MM.1S (cell line): ENCODE measurements around the gene TUNAR.

Experiments
- DNase-seq: peaks from one replicate; pipeline ENCODE4 v3.0.0-alpha.2; 2015
- H2AFZ ChIP-seq: fragments of 300-600 bp; sonication (generic); 2 replicates; pipeline ENCODE4 v1.6.0; 2016; ENCODE audit warnings: antibody characterized with exemption, low read length
- H3F3A ChIP-seq: fragments of 300-600 bp; sonication (generic); 2 replicates; pipeline ENCODE4 v1.6.1; 2016; ENCODE audit warnings: mild to moderate bottlenecking, antibody characterized with exemption, low read length, moderate library complexity, mixed read lengths; ENCODE audit not compliant: insufficient read depth
- H3K27ac ChIP-seq: fragments of 300-600 bp; sonication (generic); 2 replicates; pipeline ENCODE4 v1.5.1; 2016; ENCODE audit warnings: mild to moderate bottlenecking, low read length
- H3K27me3 ChIP-seq: fragments of 300-600 bp; sonication (generic); replicated peaks from 2 replicates; pipeline ENCODE4 v1.6.0; 2016; ENCODE audit warnings: low read length; ENCODE audit not compliant: insufficient read depth
- H3K36me3 ChIP-seq: fragments of 300-600 bp; sonication (generic); replicated peaks from 2 replicates; pipeline ENCODE4 v1.6.1; 2016; ENCODE audit warnings: mild to moderate bottlenecking, low read length, mixed read lengths; ENCODE audit not compliant: insufficient read depth
- H3K4me1 ChIP-seq: fragments of 300-600 bp; sonication (generic); 2 replicates; pipeline ENCODE4 v1.6.1; 2016; ENCODE audit warnings: low read length, mixed read lengths
- H3K4me2 ChIP-seq: fragments of 300-600 bp; sonication (generic); 2 replicates; pipeline ENCODE4 v1.6.0; 2016; ENCODE audit warnings: low read depth, low read length
- H3K4me3 ChIP-seq: fragments of 300-600 bp; sonication (generic); 2 replicates; pipeline ENCODE4 v1.5.1; 2016; ENCODE audit warnings: low read length, mixed read lengths
- H3K79me2 ChIP-seq: fragments of 300-600 bp; sonication (generic); 2 replicates; pipeline ENCODE4 v1.6.1; 2016; ENCODE audit warnings: mixed run types, low read length, mixed read lengths
- H3K9ac ChIP-seq: fragments of 300-600 bp; sonication (generic); 2 replicates; pipeline ENCODE4 v1.6.1; 2016; ENCODE audit warnings: low read length, mixed read lengths
- H3K9me2 ChIP-seq: fragments of 300-600 bp; sonication (generic); replicated peaks from 2 replicates; pipeline ENCODE4 v1.6.1; 2016; ENCODE audit warnings: mild to moderate bottlenecking, low read length, mixed read lengths; ENCODE audit not compliant: insufficient read depth
- H3K9me3 ChIP-seq: fragments of 300-600 bp; sonication (generic); replicated peaks from 2 replicates; pipeline ENCODE4 v1.6.1; 2016; ENCODE audit warnings: mild to moderate bottlenecking, low read length, mixed read lengths; ENCODE audit not compliant: insufficient read depth
- H4K20me1 ChIP-seq: fragments of 300-600 bp; sonication (generic); 2 replicates; pipeline ENCODE4 v1.6.1; 2016; ENCODE audit warnings: mild to moderate bottlenecking, low read length, moderate library complexity, mixed read lengths; ENCODE audit not compliant: insufficient read depth
- EZH2 ChIP-seq: fragments of 300-600 bp; sonication (generic); optimal IDR thresholded peaks from 2 replicates; pipeline ENCODE3; 2017; ENCODE audit warnings: low read depth, mild to moderate bottlenecking, antibody characterized with exemption, low read length, mixed read lengths
- EZH2phosphoT487 ChIP-seq: fragments of 300-600 bp; sonication (generic); IDR thresholded peaks from 2 replicates; pipeline ENCODE4 v1.6.1; 2018; ENCODE audit warnings: antibody characterized with exemption, low read length
- TF ChIP-seq, protein P1 (sequence below): fragments of 300-600 bp; sonication (generic); IDR thresholded peaks from 2 replicates; pipeline ENCODE4 v1.5.1; 2016; ENCODE audit warnings: antibody characterized with exemption, low read length, mixed read lengths

Gene TUNAR

GRCh38 chr14:95958105-95958504, 81.5 kb downstream of the TUNAR start:
- Histone ChIP-seq H3K9me3 (no peaks in the 10 kb centered on the region), H3K9me2 (no peaks in the 10 kb centered on the region), H2AFZ (no peak overlapping the region), H3K27me3 (no peaks in the 10 kb centered on the region), H3K4me1 (no peaks in the 10 kb centered on the region), H3K9ac (no peak overlapping the region), H4K20me1 (no peaks in the 10 kb centered on the region), H3F3A (no peaks in the 10 kb centered on the region), H3K4me3 (no peak overlapping the region), H3K79me2 (no peaks in the 10 kb centered on the region), H3K4me2 (no peak overlapping the region), H3K27ac (no peak overlapping the region), H3K36me3 (no peaks in the 10 kb centered on the region)
- TF ChIP-seq, protein P1, sequence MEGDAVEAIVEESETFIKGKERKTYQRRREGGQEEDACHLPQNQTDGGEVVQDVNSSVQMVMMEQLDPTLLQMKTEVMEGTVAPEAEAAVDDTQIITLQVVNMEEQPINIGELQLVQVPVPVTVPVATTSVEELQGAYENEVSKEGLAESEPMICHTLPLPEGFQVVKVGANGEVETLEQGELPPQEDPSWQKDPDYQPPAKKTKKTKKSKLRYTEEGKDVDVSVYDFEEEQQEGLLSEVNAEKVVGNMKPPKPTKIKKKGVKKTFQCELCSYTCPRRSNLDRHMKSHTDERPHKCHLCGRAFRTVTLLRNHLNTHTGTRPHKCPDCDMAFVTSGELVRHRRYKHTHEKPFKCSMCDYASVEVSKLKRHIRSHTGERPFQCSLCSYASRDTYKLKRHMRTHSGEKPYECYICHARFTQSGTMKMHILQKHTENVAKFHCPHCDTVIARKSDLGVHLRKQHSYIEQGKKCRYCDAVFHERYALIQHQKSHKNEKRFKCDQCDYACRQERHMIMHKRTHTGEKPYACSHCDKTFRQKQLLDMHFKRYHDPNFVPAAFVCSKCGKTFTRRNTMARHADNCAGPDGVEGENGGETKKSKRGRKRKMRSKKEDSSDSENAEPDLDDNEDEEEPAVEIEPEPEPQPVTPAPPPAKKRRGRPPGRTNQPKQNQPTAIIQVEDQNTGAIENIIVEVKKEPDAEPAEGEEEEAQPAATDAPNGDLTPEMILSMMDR, result no peak
- TF ChIP-seq EZH2 (no peak), EZH2phosphoT487 (no peak)
- no peak for DNase-seq

DNA sequence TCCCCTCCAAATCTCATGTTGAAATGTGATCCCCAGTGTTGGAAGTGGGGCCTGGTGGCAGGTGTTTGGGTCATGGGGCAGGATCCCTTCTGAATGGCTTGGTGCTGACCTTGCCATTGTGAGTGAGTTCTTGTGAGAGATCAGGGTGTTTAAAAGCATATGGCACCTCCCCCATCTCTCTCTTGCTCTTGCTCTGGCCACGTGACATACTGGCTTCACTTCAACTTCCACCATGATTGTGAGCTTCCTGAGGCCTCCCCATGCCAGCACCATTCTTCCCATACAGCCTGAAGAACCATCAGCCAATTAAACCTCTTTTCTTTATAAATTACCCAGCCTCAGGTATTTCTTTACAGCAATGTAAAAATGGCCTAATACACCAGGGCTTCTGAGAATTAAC, 82.7 kb downstream of the TUNAR start:
- Histone ChIP-seq H4K20me1 (no peaks in the 10 kb centered on the region), H3K27ac (no peak overlapping the region), H3K27me3 (no peaks in the 10 kb centered on the region), H3K4me3 (no peak overlapping the region), H3K9me2 (no peaks in the 10 kb centered on the region), H3K9me3 (no peaks in the 10 kb centered on the region), H3K9ac (no peak overlapping the region), H3K79me2 (no peaks in the 10 kb centered on the region), H3F3A (no peaks in the 10 kb centered on the region), H3K4me2 (no peak overlapping the region), H3K36me3 (no peaks in the 10 kb centered on the region), H3K4me1 (no peaks in the 10 kb centered on the region), H2AFZ (no peak overlapping the region)
- TF ChIP-seq, protein P1, result no peak
- no peak for TF ChIP-seq EZH2
- TF ChIP-seq EZH2phosphoT487, result no peak
- no peak for DNase-seq

DNA sequence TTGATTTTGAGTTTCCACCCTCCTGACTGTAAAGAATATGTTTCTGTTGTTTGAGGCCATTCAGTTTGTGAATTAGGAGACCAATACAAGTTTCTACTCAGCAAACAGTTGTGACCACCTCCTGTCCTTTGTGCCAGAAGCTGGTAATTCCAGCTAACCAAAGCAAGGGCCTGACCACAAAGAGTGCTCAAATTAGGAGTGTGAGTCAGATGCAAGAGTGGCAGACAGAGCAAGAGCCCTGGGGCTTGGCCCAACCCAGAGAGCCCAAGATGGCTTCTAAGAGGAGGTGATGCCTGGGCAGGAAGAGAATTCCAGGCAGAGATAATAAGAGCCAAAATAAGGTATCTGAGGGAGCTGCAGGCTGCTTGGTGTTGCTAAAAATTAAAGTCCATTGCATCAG, 84.8 kb downstream of the TUNAR start:
- H3K27ac ChIP-seq, result no peak overlapping the region
- H3K4me1 ChIP-seq, result no peaks in the 10 kb centered on the region
- no peak for DNase-seq
- no peaks in the 10 kb centered on the region for H3K9me2 ChIP-seq
- no peak overlapping the region for H2AFZ ChIP-seq
- H3K79me2 ChIP-seq, result no peaks in the 10 kb centered on the region
- H3K4me3 ChIP-seq, result no peak overlapping the region
- no peaks in the 10 kb centered on the region for H3F3A ChIP-seq
- H3K4me2 ChIP-seq, result no peak overlapping the region
- H3K9ac ChIP-seq, result no peak overlapping the region
- TF ChIP-seq, protein P1, result no peak
- H4K20me1 ChIP-seq, result no peaks in the 10 kb centered on the region
- no peaks in the 10 kb centered on the region for H3K27me3 ChIP-seq
- H3K9me3 ChIP-seq, result no peaks in the 10 kb centered on the region
- no peaks in the 10 kb centered on the region for H3K36me3 ChIP-seq
